Ovary (tissue), 3 donors: ENCODE measurements around the gene ENOSF1.

Experiments used
- CTCF ChIP-seq, 3 donors: fragments of 450-650 bp in 2 of 3; fragments of 200-600 bp in 1 of 3; IDR thresholded peaks; one replicate each; pipeline versions ENCODE4 v1.5.1 to v1.8.0; 2016 to 2022; ENCODE audit warnings: antibody characterized with exemption in 3 of 3, mild to moderate bottlenecking in 1 of 3
- EP300 ChIP-seq: sonication (generic); formaldehyde crosslinking; IDR thresholded peaks from one replicate; pipeline ENCODE4 v1.6.1; 2017; ENCODE audit warnings: antibody characterized with exemption
- POLR2A ChIP-seq: fragments of 450-650 bp; IDR thresholded peaks from one replicate; pipeline ENCODE4 v1.6.1; 2017; ENCODE audit warnings: antibody characterized with exemption, mild to moderate bottlenecking, moderate library complexity
- donor health status: DM: no; HTN: no; CAD: no.

- TF ChIP-seq CTCF (IDR thresholded peaks at IDR 0.05) = no peak
- TF ChIP-seq EP300 = no peak
- no peak for TF ChIP-seq POLR2A
Measured at GRCh38 chr18:725646-726045, 13.2 kb upstream of the ENOSF1 start.
